Measurements from ENCODE around the gene CTNS.

Gene CTNS

DNA sequence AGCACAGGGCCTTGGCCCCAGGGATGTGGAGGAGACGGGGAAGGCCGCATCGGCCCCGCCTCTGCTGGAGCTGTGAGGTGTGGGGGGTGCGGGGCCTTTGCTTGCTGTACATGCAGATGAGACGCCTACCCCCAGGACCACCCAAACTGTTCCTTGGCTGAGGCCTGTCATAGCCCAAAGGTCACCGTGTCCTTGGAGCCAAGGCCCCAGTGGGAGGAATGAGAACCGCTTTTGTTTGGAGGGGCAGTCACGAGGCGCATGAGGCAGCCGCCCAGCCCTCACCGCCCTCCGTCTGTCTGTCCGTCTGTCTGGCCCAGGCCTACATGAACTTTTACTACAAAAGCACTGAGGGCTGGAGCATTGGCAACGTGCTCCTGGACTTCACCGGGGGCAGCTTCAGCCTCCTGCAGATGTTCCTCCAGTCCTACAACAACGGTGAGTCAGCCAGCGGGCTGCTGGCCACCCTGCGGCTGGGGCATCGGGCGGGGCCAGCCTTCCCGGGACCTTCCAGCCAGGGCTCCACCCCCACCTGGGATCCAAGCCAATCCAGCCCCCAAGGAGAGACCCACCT is 23.1 kb downstream of the CTNS start:
- DNase-seq, result peak; percentile 70

DNA sequence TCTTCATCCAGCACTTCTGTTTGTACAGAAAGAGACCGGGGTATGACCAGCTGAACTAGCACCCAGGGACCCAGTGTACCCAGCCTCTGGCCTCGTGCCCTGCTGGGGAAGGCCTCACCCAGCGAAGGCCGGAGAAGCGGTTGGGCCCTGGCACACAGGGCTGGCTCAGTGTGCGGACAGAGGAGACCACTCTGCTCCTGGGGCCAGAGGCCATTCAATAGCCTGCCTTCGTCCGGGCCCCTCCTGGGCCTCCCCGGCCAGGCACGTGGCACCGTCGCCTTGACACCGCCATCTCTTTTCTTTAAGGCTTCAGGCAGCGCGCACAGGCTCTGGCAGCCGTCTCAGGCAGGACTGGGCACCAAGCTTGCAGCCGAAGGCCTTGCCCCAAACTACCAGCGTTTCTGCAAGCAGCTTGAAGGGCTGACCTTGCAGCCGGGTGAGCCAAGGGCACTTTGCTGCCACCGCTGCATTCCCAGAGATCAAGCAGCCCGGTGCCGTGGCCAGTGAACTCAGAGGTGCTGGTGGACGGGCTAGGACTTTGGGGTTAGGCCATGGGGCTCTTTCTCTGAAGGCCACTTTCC is 23.8 kb downstream of the CTNS start:
- no peak for DNase-seq

DNA sequence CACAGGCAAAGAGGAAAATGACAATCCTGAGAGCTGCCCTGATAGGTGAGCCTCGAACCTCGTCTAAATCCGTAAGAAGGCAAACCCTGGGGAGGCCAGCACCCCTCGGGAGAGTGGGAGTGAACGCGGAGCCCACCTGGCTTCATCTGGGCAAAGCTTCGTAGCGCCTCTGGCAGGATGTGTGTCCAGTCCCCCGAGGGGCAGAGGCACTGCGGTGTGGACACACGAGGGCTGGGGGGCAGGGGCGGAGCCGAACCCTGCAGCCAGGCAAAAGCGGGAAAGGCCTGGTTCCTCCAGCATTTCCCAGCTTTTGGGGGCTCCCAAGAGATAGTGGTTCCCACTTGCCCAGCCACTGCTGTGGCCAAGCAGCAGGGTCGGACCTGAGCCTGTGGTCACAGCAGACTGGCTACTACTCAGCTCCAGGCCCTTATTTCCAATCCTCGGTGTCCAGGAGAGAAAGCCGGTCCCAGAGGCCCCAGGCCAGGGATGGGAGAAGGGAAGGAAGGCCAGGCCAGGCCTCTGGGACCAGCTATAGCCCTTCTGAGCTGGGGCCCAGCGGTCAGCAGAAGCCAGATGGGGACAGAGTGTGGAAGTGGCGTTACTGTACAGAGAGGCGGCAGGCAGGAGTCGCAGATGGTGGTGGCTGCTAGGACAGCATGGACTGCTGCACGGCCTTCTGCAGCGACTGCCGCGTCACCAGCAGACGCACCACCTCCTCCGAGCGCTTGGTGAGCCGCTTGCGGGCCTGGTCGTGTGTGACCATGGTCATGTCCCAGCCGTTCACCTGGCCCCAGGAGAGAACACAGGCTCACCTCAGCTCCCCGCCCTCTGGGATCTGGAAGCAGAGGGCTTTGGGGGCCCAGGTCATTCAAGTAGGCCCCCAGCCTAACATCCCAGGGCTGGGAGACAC is 26.8 kb downstream of the CTNS start:
- DNase-seq, result no peak

DNA sequence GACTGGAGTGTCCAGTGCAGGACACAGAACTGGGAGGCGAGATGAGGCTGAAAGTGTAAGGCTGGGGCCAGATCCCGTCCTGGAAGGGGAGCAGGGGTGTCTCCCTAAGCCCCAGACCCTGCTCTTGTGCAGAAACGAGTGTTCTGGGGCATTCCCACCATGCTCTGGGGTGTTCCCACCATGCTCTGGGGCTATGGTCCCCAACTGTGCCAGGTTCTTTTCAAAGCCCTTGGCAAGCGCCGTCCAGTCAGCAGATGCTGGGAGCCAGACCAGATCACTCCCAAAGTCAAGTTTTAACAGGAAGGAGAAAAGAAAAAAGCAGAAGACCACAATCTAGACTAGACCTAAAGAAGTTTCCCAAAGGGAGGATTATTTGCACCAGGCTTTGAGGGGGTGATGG is 29.3 kb downstream of the CTNS start:
- no peak for DNase-seq

DNA sequence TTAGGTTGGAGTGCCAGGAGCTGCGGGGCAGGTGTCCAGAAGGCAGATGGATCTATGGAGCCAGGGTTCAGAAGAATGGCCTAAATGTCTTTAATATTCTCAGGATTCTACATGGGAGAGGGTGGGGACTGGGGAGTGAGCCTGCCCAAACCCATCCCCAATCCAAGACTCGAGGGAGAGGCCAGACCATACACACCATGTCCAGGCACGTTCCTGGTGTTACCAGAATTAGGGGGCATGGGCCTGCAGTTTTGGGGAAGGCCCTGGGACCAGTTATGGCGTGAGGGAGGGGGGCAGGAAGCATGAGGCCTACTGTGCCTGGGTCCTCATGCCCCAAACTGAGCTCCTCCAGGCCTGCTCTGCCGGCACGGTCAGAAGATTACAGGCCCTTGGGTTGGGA is 30.0 kb downstream of the CTNS start:
- DNase-seq, result no peak

DNA sequence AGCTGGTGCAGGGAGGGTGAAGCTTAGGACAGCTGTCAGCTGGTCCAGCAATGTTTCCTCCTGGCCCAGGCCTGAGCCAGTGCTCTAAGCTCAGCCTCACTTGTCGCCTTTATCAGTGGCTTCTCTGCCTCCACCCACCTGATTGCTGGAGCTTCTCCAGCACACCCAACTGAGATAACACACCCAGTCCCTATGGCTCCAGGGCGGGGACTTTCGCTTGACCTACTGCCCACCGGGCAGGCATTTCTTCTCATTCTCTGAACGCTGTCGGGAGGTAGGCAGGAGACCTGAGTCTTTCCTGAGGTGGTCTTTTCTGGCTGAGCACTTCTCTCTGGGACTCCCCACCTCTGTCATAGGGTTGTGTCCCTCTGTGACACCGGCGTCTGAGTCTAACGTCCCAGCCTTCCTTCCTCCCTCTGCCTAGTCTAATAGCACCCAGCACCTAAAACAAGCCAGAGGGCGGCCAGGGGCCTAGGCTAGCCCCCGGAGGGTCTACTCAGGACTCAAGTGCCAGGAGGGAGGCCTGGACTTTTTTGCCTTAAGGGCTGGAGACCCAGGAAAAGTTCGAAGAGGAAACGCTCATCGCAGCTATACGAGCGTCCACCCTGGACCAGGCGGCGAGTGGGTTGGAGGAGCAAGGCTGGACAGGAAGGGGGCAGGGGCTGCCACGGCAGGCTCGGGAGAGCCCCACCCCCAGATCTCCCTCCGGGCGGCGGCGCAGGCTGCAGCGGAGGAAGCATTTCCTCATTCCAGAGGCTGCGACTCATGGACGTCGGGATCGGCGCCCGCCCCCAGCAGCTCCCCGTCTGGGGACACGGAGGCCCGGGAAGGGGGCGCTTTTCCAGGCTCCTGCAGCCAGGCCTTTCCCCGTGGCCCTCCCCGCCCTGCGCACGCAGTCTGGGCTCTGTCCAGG is 31.1 kb downstream of the CTNS start:
- DNase-seq, result peak; percentile 88

DNA sequence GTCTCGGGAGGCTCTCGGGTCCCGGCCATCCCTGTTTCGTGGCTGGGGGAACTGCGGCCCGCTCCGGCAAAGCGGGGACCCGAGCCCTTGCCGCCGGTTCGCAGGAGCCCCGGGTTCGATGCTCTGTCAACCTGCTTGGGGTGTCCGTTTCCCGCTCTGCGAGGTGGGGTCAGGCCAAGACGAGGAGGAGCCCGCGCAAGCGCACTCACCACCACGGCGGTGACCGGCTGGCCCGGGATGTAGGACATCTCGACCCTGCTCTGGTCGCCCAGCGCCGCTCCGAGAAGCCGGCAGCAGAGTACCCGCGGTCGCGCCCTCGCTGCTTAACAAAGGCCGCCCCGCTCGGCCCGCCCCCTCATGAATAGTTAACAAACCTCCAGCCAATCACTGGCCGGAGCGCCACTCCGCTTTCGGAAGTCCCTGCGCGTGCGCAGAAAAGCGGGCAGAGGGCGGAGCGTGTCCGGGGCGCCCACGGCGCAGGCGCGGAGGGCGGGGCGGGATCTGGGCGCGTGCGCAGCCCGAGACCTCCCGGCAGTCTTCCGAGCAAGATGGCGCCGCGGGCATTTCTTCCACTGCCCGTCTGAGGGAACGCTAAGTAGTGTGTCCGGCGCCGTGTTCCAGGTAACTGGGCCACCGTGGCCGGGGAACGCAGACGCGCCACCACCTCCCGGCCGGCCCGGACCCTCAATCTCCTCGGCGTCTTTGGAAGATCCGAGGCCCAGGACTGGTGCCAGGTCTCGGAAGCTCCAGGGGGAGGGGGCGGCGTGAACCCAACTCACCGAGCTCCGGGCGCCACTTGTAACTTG is 31.9 kb downstream of the CTNS start, which contains the start of the genes EMC6 and TAX1BP3:
Gene EMC6 (plus strand): TSS at position 534 of the 806 bp plus-strand sequence. CDS start 335 bp downstream, outside the sequence.
Gene TAX1BP3 (minus strand): TSS at position 300 of the 806 bp plus-strand sequence. CDS start 52 bp downstream, at position 248.
- DNase-seq, result peak; percentile 90

DNA sequence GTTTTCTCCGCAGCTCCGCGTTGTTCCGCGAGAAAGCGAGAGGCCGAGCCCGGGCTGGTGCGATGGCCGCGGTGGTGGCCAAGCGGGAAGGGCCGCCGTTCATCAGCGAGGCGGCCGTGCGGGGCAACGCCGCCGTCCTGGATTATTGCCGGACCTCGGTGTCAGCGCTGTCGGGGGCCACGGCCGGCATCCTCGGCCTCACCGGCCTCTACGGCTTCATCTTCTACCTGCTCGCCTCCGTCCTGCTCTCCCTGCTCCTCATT is 32.5 kb downstream of the CTNS start:
- DNase-seq, result no peak

DNA sequence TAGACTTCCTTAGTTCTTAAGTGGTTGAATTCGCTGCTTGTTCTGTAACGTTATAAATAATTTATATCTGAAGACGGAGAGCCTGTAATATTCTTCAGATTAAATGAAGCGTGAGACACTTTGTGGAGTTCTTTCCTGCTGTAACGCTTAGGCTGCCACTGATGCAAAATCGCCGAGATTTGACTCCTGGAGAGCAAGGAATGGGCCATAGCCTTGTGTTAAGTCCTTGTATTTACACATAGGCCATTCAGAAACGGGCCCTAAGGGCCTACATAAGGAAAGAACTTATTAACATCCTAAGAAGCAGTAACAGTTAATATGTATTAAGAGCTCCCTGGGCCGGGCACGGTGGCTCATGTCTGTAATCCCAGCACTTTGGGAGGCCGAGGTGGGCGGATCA is 33.0 kb downstream of the CTNS start:
- DNase-seq, result no peak

DNA sequence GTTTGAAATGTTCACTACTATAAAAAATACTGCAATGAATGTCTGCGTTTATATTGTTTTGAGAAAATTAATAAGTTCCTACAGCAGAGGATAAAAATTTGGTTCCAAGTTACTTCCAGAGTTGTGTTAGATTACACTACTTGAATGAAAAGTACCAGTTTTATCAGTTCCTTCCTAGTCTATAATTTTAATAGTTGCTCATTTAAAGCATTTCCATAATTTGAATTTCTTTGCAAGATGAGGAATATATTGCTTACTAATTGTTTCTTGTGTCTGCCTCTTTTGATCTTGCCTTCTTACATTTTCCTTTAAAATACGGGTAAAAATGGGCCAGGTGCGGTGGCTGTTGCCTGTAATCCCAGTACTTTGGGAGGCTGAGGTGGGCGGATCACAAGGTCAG is 36.0 kb downstream of the CTNS start:
- DNase-seq, result no peak

DNA sequence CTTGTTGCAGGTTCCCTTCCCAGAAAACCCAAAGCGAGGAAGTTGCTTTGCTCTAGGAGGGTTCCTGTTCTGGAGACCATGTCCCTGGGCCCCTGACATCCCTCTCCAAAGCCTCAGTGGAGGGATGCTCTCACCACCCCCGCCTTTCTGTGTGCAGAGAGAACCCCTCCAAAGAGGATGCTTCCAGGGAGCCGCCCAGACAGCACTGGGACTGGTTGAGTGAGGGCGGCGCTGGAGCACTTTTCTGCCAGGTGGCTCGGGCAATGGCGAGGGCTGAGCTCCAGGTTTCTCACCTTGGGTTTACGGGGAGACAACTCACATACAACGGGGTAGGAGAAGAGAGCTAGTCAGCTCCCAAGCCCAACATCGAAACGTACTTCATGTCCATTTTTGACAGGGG is 39.3 kb downstream of the CTNS start:
- DNase-seq, result no peak

DNA sequence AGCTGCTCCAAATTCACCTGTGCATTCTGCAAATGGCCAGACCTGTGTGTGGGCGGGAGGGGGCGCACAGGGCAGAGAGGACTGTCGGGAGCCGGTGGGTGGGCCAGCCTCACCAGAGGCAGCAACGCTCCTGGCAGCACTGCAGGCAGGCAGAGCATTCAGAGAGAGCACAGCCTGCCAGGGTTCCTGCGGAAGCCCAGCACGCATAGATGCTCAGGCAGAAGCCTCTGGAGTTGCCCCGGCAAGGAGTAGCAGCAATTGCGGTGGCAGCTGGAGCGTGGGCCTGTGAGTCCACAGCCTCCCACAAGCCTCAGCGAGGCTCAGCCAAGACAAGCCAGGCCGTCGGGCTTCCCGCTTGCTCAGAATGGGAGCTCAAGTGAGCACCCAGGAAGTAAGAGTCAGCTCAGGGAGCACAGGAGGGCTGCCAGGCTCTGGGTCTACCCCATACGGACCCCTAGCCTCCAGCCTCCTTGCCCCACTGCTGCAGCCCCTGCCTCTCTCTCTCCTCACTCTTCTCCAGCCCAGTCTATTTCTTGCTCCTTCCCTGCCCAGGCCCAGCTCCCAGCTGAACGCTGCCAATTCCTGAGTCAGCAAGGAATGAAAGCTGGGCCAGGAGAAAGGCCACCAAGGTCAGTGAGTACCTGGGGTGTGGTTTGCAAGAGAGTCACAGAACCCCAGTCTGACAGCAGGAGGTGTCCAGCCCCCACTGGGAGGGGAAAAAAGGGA is 41.7 kb downstream of the CTNS start:
- DNase-seq, result no peak

DNA sequence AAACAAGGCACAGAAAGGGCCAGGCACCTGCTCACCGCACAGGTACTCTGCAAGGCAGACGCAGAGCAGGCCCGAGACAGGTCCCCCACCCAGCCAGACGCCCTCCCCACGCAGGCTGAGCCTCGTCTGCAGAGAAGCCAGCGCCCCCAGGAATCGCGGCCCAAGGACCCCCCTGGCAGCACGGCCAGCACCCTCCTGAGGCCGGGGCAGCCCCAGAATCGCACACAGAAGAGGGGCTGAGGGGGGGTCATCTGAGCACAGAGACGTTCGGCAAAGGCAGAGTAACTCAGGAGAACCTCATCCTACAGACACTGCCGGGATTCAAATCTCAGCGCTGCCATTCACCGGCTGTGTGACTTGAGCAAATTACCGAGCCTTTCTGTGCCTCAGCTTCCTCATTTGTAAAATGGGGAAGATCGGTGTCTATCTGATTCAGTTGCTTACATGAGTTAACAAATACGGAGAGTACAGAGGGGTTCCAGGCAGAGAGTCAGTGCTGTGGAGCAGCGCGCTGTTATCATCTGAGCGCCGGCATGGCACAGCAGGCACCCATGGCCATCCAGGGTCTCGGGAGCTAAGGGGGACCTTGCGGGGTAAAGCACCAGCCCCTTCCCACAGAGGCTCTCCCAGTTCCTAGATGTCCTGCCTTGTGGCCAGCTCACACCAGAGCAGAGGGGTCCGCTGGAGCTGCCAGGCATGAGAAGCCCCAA is 42.4 kb downstream of the CTNS start:
- no peak for DNase-seq

DNA sequence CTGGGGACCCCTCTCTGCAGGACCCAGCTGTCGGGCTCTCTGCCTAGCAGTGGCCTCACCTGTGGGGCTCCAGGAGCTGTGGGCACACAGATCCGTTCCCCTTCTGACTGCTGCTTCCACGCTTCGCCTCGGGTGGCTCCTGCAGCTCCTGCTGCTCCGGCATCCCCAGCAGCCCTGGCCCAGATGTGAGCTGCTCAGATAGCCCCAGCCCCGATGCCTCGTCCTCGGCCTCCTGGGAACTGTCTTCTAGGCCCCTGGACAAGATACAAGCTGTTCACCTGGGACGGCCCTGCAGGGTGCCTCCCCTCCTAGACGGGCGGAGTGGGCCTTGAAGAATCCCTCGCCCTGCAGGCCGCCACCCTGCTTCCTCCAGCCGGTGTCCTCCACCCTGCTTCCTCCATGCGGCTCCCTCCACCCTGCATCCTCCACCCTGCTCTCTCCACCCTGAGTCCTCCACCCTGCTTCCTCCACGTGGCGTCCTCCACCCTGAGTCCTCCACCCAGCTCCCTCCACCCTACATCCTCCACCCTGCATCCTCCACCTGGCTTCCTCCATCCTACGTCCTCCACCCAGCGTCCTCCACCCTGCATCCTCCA is 43.1 kb downstream of the CTNS start:
- no peak for DNase-seq

DNA sequence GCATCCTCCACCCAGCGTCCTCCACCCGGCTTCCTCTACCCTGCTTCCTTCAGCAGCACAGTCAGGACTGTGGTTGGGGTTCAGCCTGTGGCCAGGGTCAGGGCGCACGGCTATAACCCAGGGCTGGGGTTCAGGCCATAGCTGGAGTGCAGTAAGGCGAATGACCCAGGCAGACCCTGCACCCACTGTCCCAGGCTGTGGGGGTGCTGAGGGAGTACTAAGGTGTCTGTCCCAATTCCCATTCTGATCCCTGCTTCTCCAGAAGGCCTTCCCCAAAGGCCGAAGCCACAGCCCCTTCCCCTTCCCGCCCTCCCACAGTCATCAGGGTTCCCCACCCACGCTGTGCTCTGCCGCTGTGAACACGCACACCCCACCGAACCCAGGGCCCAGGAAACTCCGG is 44.5 kb downstream of the CTNS start:
- no peak for DNase-seq

DNA sequence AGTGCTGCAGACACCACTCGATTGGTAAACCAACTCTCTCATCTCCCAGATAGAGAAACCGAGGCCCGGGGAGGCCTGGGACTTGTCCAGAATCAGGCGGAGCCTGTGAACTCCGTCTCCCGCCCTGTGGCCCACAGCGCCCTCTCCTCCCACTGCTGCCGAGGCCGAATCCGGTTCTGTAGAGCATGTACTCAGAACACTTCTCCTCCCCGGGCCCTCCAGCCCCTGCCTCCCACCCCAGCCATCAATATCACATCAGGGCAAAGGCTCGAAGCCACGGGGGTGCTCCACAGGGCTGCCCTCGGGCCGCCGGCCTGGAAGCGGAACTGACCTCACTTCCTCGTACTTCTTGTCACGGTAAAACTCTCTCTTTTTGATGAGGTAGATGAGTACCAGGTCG is 45.0 kb downstream of the CTNS start:
- DNase-seq, result no peak

DNA sequence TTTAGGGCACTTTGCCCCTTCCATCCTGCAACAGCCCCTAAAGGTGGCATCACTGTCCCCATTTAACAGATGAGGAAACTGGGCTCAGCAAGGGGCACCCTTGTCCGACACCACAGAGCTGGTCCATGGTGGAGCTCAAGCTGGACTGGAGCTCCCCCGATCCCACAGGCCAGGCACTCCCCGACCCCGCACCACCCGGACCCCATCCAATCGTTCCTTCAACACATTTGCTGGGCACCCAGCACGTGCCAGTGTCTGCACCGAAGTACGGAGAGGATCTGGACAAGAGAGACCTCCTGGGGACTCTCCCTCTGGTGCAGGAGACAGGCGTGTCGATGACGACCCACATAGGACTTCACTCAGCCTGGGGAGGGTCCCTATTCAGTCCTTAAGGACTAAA is 45.5 kb downstream of the CTNS start:
- DNase-seq, result no peak

DNA sequence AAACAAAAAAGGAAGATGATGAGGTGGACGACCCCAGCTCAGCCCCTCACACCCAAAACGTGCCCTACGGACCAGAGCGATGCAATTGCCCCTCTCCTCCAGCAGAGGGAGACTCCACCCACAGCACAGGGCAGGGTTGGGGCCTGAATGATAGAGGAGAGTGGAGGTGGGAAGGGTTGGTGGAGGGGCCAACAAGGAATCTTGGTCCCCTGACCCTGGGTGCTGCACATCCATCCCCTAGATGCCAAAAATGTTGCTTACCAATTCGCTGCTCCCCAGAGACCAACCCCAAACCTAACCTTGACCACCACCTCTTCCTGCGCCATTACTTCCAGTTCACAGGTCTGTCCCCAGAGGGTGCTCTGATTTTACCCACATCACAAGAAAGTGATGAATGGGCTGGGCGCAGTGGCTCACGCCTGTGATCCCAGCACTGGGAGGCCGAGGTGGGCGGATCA is 46.5 kb downstream of the CTNS start:
- no peak for DNase-seq

DNA sequence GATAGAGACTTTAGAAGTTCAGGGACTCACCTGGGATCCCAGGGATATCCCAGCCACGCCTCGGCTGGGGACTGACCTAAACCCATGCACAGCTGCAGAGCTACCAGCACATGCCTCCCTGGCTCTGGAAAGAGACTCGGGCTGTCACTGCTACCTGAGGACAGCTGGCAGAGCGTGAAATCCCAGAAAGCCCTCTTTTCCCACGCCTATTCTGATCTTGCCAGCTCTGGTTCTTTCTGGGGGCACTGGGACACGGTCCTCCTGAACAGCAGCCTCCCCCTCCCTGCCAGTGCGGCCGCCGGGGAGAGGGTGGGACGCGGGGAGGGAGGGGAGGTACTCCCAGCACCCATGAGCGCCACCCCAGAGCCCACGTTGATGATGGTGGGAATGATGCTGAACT is 48.6 kb downstream of the CTNS start:
- no peak for DNase-seq

DNA sequence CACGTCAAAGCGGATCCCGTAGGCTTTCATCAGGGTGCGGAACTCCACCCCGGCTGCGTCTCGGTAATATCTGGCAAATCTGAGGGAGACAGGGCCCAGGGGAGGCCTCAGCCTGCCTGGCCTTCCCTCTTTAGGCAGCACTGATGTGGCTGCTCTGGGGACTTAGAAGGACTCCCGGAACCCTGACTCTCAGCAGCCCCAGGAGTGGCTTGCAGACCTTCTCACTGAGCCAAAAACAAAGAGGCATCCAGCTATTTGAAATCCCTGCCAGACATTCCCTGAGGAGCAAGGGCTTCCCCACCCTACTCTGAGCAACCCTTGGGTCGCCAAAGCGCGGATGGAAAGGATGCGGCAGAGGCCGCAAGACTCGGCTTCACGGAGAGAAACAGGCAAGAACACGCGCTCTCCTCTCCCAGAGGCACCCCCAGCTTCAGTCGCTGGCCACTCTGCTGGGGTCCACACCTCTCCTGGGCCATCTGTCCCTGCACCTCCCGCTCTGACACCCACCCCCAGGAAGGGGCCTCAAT is 51.5 kb downstream of the CTNS start:
- DNase-seq, result no peak
